GM18870 (cell line): ENCODE measurements around the gene GRB14.
"Not testable (repeated sequence)": the region's sequence is repeated elsewhere in the genome, so short reads cannot be mapped to it uniquely, and the experiment has no call there.

Experiments used
- ATAC-seq: cut with Tn5 transposase; IDR thresholded peaks from one replicate; pipeline ENCODE4 v1.9.1; 2021; ENCODE audit warnings: moderate library complexity; ENCODE audit not compliant: unreplicated experiment

The GRB14 gene

GRCh38 chr2:164498836-164499235 is 122.4 kb downstream of the GRB14 start:
- ATAC-seq = no peak

GRCh38 chr2:164496881-164497280 is 124.4 kb downstream of the GRB14 start:
- no peak for ATAC-seq

- ATAC-seq = no peak
These were observed 124.9 kb downstream of the GRB14 start for GRCh38 chr2:164496421-164496820.

- no peak for ATAC-seq
These were observed 125.6 kb downstream of the GRB14 start for GRCh38 chr2:164495491-164496223.

GRCh38 chr2:164485541-164485940 is 135.7 kb downstream of the GRB14 start:
- ATAC-seq = no peak

- no peak for ATAC-seq
These were observed 141.8 kb downstream of the GRB14 start for GRCh38 chr2:164479460-164479859.

- no peak for ATAC-seq
These were observed 143.1 kb downstream of the GRB14 start for GRCh38 chr2:164478205-164478604.

GRCh38 chr2:164474873-164475272 is 146.4 kb downstream of the GRB14 start:
- ATAC-seq = no peak

GRCh38 chr2:164473021-164473420 is 148.3 kb downstream of the GRB14 start:
- ATAC-seq = no peak

- ATAC-seq = not testable (repeated sequence)
These were observed 156.2 kb downstream of the GRB14 start for GRCh38 chr2:164465047-164465446.

- ATAC-seq = no peak
These were observed 156.9 kb downstream of the GRB14 start for GRCh38 chr2:164464376-164464775.

- no peak for ATAC-seq
These were observed 162.5 kb downstream of the GRB14 start for GRCh38 chr2:164458792-164459191.

- no peak for ATAC-seq
These were observed 164.0 kb downstream of the GRB14 start for GRCh38 chr2:164457271-164457670.

- ATAC-seq = no peak
These were observed 164.7 kb downstream of the GRB14 start for GRCh38 chr2:164456619-164457018.

GRCh38 chr2:164453656-164454305 is 167.5 kb downstream of the GRB14 start:
- no peak for ATAC-seq

GRCh38 chr2:164450278-164450677 is 171.0 kb downstream of the GRB14 start:
- no peak for ATAC-seq

- ATAC-seq = no peak
These were observed 171.6 kb downstream of the GRB14 start for GRCh38 chr2:164449706-164450105.

GRCh38 chr2:164447660-164448059 is 173.6 kb downstream of the GRB14 start:
- ATAC-seq = no peak
